Ovary (tissue), 3 donors: Measurements from ENCODE around the gene CELA3A.

Experiments used
- CTCF ChIP-seq, 3 donors: fragments of 450-650 bp in 2 of 3; fragments of 200-600 bp in 1 of 3; IDR thresholded peaks; one replicate each; pipeline versions ENCODE4 v1.5.1 to v1.8.0; 2016 to 2022; ENCODE audit warnings: antibody characterized with exemption in 3 of 3, mild to moderate bottlenecking in 1 of 3
- EP300 ChIP-seq: sonication (generic); formaldehyde crosslinking; IDR thresholded peaks from one replicate; pipeline ENCODE4 v1.6.1; 2017; ENCODE audit warnings: antibody characterized with exemption
- POLR2A ChIP-seq: fragments of 450-650 bp; IDR thresholded peaks from one replicate; pipeline ENCODE4 v1.6.1; 2017; ENCODE audit warnings: antibody characterized with exemption, mild to moderate bottlenecking, moderate library complexity
- donor health status: DM: no; HTN: no; CAD: no.

DNA sequence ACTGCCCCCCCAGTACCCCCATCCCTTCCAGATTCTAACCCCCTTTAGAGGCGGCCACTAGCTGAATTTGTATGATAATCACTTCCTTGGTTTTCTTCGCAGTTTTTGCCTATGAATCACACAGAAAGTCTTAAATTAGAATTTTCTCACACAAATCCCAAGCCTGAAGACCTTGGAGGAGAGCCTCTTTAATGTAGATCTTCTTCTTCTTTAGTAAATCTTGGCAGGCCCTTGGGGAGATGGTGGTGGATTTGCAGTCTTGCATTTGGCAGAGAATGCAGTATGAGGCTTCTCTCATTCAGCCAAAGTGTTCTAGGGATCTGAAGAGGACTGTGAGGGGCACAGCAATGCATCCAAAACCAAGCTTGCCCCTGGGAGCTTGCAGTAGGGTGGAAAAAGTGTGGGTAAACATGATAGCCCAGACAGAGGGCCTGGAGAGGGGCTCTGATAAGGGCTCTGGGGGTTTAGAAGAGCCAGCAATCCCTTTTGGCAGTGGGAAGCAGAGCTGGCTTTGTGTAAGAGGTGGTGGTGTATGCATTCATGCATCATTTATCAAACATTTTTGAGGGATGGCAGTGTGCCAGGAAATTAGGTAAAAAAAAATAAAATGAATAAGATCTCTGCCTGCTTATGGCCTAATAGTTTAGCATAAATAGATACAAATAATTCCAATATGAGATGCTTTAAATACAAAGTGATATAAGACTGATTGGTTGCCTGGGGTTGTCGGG lies 43.4 kb downstream of the CELA3A start:
- no peak for TF ChIP-seq CTCF (IDR thresholded peaks at IDR 0.05)
- TF ChIP-seq POLR2A: no peak
- TF ChIP-seq EP300: no peak
